Small intestine (tissue), 7 donors: ENCODE data around the gene NRL. TPM values are rescaled to one million over a fixed set of nuclear protein-coding genes. Genes with fewer than 3 reads are reported as not detected.

ENCODE experiments used
- DNase-seq, 2 donors: peaks; one replicate each; pipeline versions ENCODE4 v3.0.0 to v3.0.0-alpha.2; 2013
- FAIRE-seq: peaks from 2 replicates; lab custom pipeline; 2012; peaks lifted over from hg19 to GRCh38; lab: Jason Lieb, UNC
- H3K27ac ChIP-seq, 3 donors: one replicate each; pipeline ENCODE4 v1.5.1; 2013; ENCODE audit warnings: low read length in 2 of 3, mild to moderate bottlenecking in 2 of 3, control low read depth in 1 of 3, inconsistent platforms in 1 of 3, low read depth in 1 of 3, moderate library complexity in 1 of 3
- H3K27me3 ChIP-seq, 3 donors: one replicate each; pipeline ENCODE4 v1.6.1; 2013; ENCODE audit warnings: low read length in 3 of 3, inconsistent platforms in 1 of 3; ENCODE audit not compliant: control insufficient read depth in 3 of 3, insufficient read depth in 3 of 3
- H3K36me3 ChIP-seq, 3 donors: one replicate each; pipeline ENCODE4 v1.6.1; 2013; ENCODE audit warnings: low read length in 3 of 3, inconsistent platforms in 1 of 3, low read depth in 1 of 3, mild to moderate bottlenecking in 1 of 3, moderate library complexity in 1 of 3; ENCODE audit not compliant: control insufficient read depth in 3 of 3, insufficient read depth in 2 of 3
- H3K4me1 ChIP-seq, 3 donors: one replicate each; pipeline ENCODE4 v1.6.1; 2013; ENCODE audit warnings: low read length in 2 of 3, inconsistent platforms in 1 of 3, low read depth in 1 of 3, mild to moderate bottlenecking in 1 of 3, moderate library complexity in 1 of 3; ENCODE audit not compliant: control insufficient read depth in 3 of 3, insufficient read depth in 2 of 3
- H3K4me3 ChIP-seq, 3 donors: one replicate each; pipeline ENCODE4 v1.5.1; 2013; ENCODE audit warnings: low read length in 3 of 3, control low read depth in 1 of 3, inconsistent platforms in 1 of 3, low read depth in 1 of 3, mild to moderate bottlenecking in 1 of 3, moderate library complexity in 1 of 3
- H3K9me3 ChIP-seq, 2 donors: one replicate each; pipeline ENCODE4 v1.6.1; 2013; ENCODE audit warnings: low read depth in 1 of 2, low read length in 1 of 2; ENCODE audit not compliant: control insufficient read depth in 2 of 2, insufficient read depth in 1 of 2
- WGBS, 3 donors: extraction: QIAGEN DNeasy Blood & Tissue Kit; methylation state at CpG; one replicate each; pipeline ENCODE4 v1.1.7; 2013; 5-methylcytosine and 5-hydroxymethylcytosine counted together
- polyA plus RNA-seq, 4 donors: library from polyadenylated mRNA; stranded (reverse) in 3 of 4; unstranded in 1 of 4; fragments of 200-250 nt in 3 of 4; fragments of 120-200 nt in 1 of 4; gene quantifications; one replicate each; pipeline versions ENCODE4 v1.2.1 to v1.2.3, GENCODE V29; 2013
- donor health status: healthy with polysubstance abuse.
- donor health status: control.
- donor health status: control.
- donor health status: Bipolar disorder and iron deficiency.
- donor health status: healthy.

Gene NRL
- polyA plus RNA-seq, 4 donors: 1.5 to 4.0 (median 2.7) TPM

GRCh38 chr14:24139272-24139934, 24.7 kb upstream of the NRL start:
- Histone ChIP-seq H3K36me3 (peaks cover 9 to 44% (median 10%) of the 10 kb centered on the region in 3 donors), H3K4me3 (peak overlapping the region in 1 of 3 donors; percentile 15), H3K27ac (peak overlapping the region in 1 of 3 donors; percentile 5), H3K27me3 (no peaks in the 10 kb centered on the region), H3K9me3 (no peaks in the 10 kb centered on the region), H3K4me1 (peaks cover 7 to 61% (median 24%) of the 10 kb centered on the region in 3 donors)
- WGBS, 3 donors: 63 to 79% (median 64%) methylated on average over 9 of the region's 9 CpGs
- no peak for FAIRE-seq
- no peak for DNase-seq

GRCh38 chr14:24138396-24139271, 23.9 kb upstream of the NRL start:
- no peaks in the 10 kb centered on the region for H3K27me3 ChIP-seq
- DNase-seq: no peak
- H3K27ac ChIP-seq: peak overlapping the region in 2 of 3 donors; percentile 21 to 25
- FAIRE-seq: no peak
- H3K9me3 ChIP-seq: no peaks in the 10 kb centered on the region
- peaks cover 7 to 55% (median 19%) of the 10 kb centered on the region in 3 donors for H3K4me1 ChIP-seq
- H3K36me3 ChIP-seq: peaks cover 5 to 38% (median 9%) of the 10 kb centered on the region in 3 donors
- peak overlapping the region in 1 of 3 donors; percentile 15 for H3K4me3 ChIP-seq
- WGBS, 3 donors: 52 to 76% (median 61%) methylated on average over 13 of the region's 13 CpGs

- no peak for FAIRE-seq
- Histone ChIP-seq H3K9me3 (no peaks in the 10 kb centered on the region), H3K36me3 (peaks cover 5 to 33% (median 6%) of the 10 kb centered on the region in 3 donors), H3K27me3 (no peaks in the 10 kb centered on the region), H3K4me1 (peaks cover 7 to 46% (median 13%) of the 10 kb centered on the region in 3 donors), H3K27ac (peak overlapping the region; percentile 21 to 97 (median 80)), H3K4me3 (peak overlapping the region in 1 of 3 donors; percentile 92)
- no peak for DNase-seq
- WGBS, 3 donors: 69 to 87% (median 73%) methylated on average over 8 of the region's 8 CpGs
These were observed 23.0 kb upstream of the NRL start for GRCh38 chr14:24137529-24138395.

GRCh38 chr14:24136684-24137528, 22.2 kb upstream of the NRL start:
- DNase-seq: peak; percentile 22 to 40
- Histone ChIP-seq H3K27me3 (no peaks in the 10 kb centered on the region), H3K27ac (peak overlapping the region; percentile 80 to 97 (median 80)), H3K4me3 (peak overlapping the region; percentile 87 to 97 (median 92)), H3K4me1 (peaks cover 7 to 38% (median 13%) of the 10 kb centered on the region in 3 donors), H3K36me3 (peaks cover 5 to 42% (median 6%) of the 10 kb centered on the region in 3 donors), H3K9me3 (no peaks in the 10 kb centered on the region)
- no peak for FAIRE-seq
- 11 to 27% (median 17%) methylated on average over 13 of the region's 13 CpGs for WGBS, 3 donors

GRCh38 chr14:24135834-24136683, 21.3 kb upstream of the NRL start, which contains the start of gene PSME1:
PSME1 (plus strand) TSS chr14:24136194; CDS start chr14:24136263, 69 bp downstream.
- DNase-seq (peak; percentile 94 to 98), FAIRE-seq (no peak)
- H3K4me3 ChIP-seq: peak within 1 kb of the TSS; percentile 87 to 97 (median 92)
- H3K9me3 ChIP-seq: no peaks in the 10 kb centered on the region
- peak within 1 kb of the TSS; percentile 91 to 97 (median 92) for H3K27ac ChIP-seq
- peaks cover 7 to 37% (median 13%) of the 10 kb centered on the region in 3 donors for H3K4me1 ChIP-seq
- H3K27me3 ChIP-seq: no peaks in the 10 kb centered on the region
- peaks cover 5 to 46% (median 6%) of the 10 kb centered on the region in 3 donors for H3K36me3 ChIP-seq
- WGBS, 3 donors: 0 to 1% (median 1%) methylated on average over 42 to 75 of the region's 75 CpGs

- WGBS, 3 donors: 0 to 6% (median 6%) methylated on average over 9 of the region's 9 CpGs
- no peak for DNase-seq
These were observed 20.8 kb upstream of the NRL start for GRCh38 chr14:24135584-24135833.

GRCh38 chr14:24133735-24134134, 19.0 kb upstream of the NRL start:
- peaks cover 0 to 32% (median 8%) of the 10 kb centered on the region in 3 donors for H3K4me1 ChIP-seq
- no peak overlapping the region for H3K4me3 ChIP-seq
- 84 to 94% (median 92%) methylated on average over 1 of the region's 1 CpG for WGBS, 3 donors
- H3K36me3 ChIP-seq: peaks cover under 1 to 40% (median 6%) of the 10 kb centered on the region in 3 donors
- no peak for FAIRE-seq
- H3K27ac ChIP-seq: no peak overlapping the region
- no peak for DNase-seq
- H3K27me3 ChIP-seq: no peaks in the 10 kb centered on the region
- H3K9me3 ChIP-seq: no peaks in the 10 kb centered on the region

More at GRCh38 chr14:24135584-24135833, 20.8 kb upstream of the NRL start:
- peak overlapping the region; percentile 82 to 92 (median 91) for H3K27ac ChIP-seq
- peaks cover 7 to 42% (median 13%) of the 10 kb centered on the region in 3 donors for H3K4me1 ChIP-seq
- H3K9me3 ChIP-seq: no peaks in the 10 kb centered on the region
- no peak for FAIRE-seq
- no peaks in the 10 kb centered on the region for H3K27me3 ChIP-seq
- H3K36me3 ChIP-seq: peaks cover 5 to 49% (median 6%) of the 10 kb centered on the region in 3 donors
- peak overlapping the region; percentile 55 to 97 (median 92) for H3K4me3 ChIP-seq
